Fibroblast of pulmonary artery (primary cell): ENCODE measurements around the gene PFDN5.

Experiments
- DNase-seq: peaks from one replicate; pipeline ENCODE4 v3.0.0-alpha.2; 2010; ENCODE audit warnings: low read depth
- H3K4me3 ChIP-seq: replicated peaks from 2 replicates; pipeline ENCODE4 v1.5.1; 2011; ENCODE audit warnings: low read depth, mild to moderate bottlenecking, control low read depth, low read length, moderate library complexity
- CTCF ChIP-seq: IDR thresholded peaks from 2 replicates; pipeline ENCODE4 v1.5.1; 2011; ENCODE audit warnings: mild to moderate bottlenecking, control low read depth, low read length, inconsistent platforms; ENCODE audit errors: missing control alignments

Gene PFDN5

GRCh38 chr12:53320352-53321195 is 25.2 kb downstream of the PFDN5 start:
- peak; percentile 26 for DNase-seq
- peak overlapping the region; percentile 95 for H3K4me3 ChIP-seq
- TF ChIP-seq CTCF: no peak

GRCh38 chr12:53324113-53324778 is 28.9 kb downstream of the PFDN5 start:
- no peak for DNase-seq

GRCh38 chr12:53324779-53325510 is 29.6 kb downstream of the PFDN5 start:
- peak; percentile 93 for DNase-seq
- peak; percentile 58 for TF ChIP-seq CTCF

More at GRCh38 chr12:53324113-53324778, 28.9 kb downstream of the PFDN5 start:
- TF ChIP-seq CTCF: no peak
- H3K4me3 ChIP-seq: peak overlapping the region; percentile 64

GRCh38 chr12:53325511-53326061 is 30.2 kb downstream of the PFDN5 start:
- no peak for DNase-seq
- H3K4me3 ChIP-seq: peak overlapping the region; percentile 64
- TF ChIP-seq CTCF: no peak

More at GRCh38 chr12:53324779-53325510, 29.6 kb downstream of the PFDN5 start:
- peak overlapping the region; percentile 64 for H3K4me3 ChIP-seq

- TF ChIP-seq CTCF: no peak
- DNase-seq: no peak
- no peak overlapping the region for H3K4me3 ChIP-seq
Measured at GRCh38 chr12:53326460-53327185, 31.3 kb downstream of the PFDN5 start.

GRCh38 chr12:53327435-53328042 is 32.2 kb downstream of the PFDN5 start:
- TF ChIP-seq CTCF: peak; percentile 41
- H3K4me3 ChIP-seq: no peak overlapping the region
- peak; percentile 45 for DNase-seq
